Measurements from ENCODE around the gene SLC39A5.
"Not testable (repeated sequence)": the region's sequence is repeated elsewhere in the genome, so short reads cannot be mapped to it uniquely, and the experiment has no call there.

The SLC39A5 gene

GRCh38 chr12:56278905-56279304 is 49.1 kb downstream of the SLC39A5 start:
- DNase-seq (ENCODE audit: low read depth in 2 of 2) = no peak

GRCh38 chr12:56280849-56281248 is 51.0 kb downstream of the SLC39A5 start:
- DNase-seq (ENCODE audit: low read depth in 2 of 2) = no peak

GRCh38 chr12:56282030-56282429 is 52.2 kb downstream of the SLC39A5 start:
- DNase-seq (ENCODE audit: low read depth in 2 of 2) = no peak

GRCh38 chr12:56282579-56282978 is 52.7 kb downstream of the SLC39A5 start:
- no peak for DNase-seq (ENCODE audit: low read depth in 2 of 2)

- DNase-seq (ENCODE audit: low read depth in 2 of 2) = not testable (repeated sequence)
Observed at GRCh38 chr12:56284263-56284662, 54.4 kb downstream of the SLC39A5 start.

GRCh38 chr12:56286044-56286830 is 56.4 kb downstream of the SLC39A5 start:
- no peak for DNase-seq (ENCODE audit: low read depth in 2 of 2)
